Smooth muscle cell (in vitro differentiated cells): ENCODE data around the gene DRC3. TPM values are rescaled to one million over a fixed set of nuclear protein-coding genes. Genes with fewer than 3 reads are reported as not detected.

Experiments used
- DNase-seq: peaks from one replicate; lab custom pipeline; 2025; ENCODE audit not compliant: unreplicated experiment; lab: John Stamatoyannopoulos, UW
- H2AFZ ChIP-seq: fragments of 200-600 bp; sonication (generic); 2 replicates; pipeline ENCODE4 v1.6.0; 2016; ENCODE audit warnings: antibody characterized with exemption, low read depth, mild to moderate bottlenecking
- H3F3A ChIP-seq: fragments of 200-600 bp; sonication (generic); 2 replicates; pipeline ENCODE4 v1.6.0; 2017; ENCODE audit warnings: antibody characterized with exemption, low read depth
- H3K27ac ChIP-seq: fragments of 200-600 bp; sonication (generic); 2 replicates; pipeline ENCODE4 v1.5.1; 2016; ENCODE audit warnings: low read depth, mild to moderate bottlenecking
- H3K27me3 ChIP-seq: fragments of 200-600 bp; sonication (generic); 2 replicates; pipeline ENCODE4 v1.6.1; 2016; ENCODE audit warnings: low read depth, mild to moderate bottlenecking
- H3K36me3 ChIP-seq: fragments of 200-600 bp; sonication (generic); 2 replicates; pipeline ENCODE4 v1.5.1; 2016; ENCODE audit warnings: low read depth
- H3K4me1 ChIP-seq: fragments of 200-600 bp; sonication (generic); 2 replicates; pipeline ENCODE4 v1.5.1; 2016; ENCODE audit warnings: low read depth
- H3K4me2 ChIP-seq: fragments of 200-600 bp; sonication (generic); 2 replicates; pipeline ENCODE4 v1.6.0; 2016; ENCODE audit warnings: mild to moderate bottlenecking
- H3K4me3 ChIP-seq: fragments of 200-600 bp; sonication (generic); 2 replicates; pipeline ENCODE4 v1.5.1; 2016; ENCODE audit warnings: mild to moderate bottlenecking
- H3K79me2 ChIP-seq: fragments of 200-600 bp; sonication (generic); 2 replicates; pipeline ENCODE4 v1.6.0; 2016; ENCODE audit warnings: low read depth, mild to moderate bottlenecking
- H3K9ac ChIP-seq: fragments of 200-600 bp; sonication (generic); 2 replicates; pipeline ENCODE4 v1.6.0; 2016; ENCODE audit warnings: low read depth
- H3K9me3 ChIP-seq: fragments of 200-600 bp; sonication (generic); replicated peaks from 2 replicates; pipeline ENCODE4 v1.5.1; 2016; ENCODE audit warnings: low read depth
- H4K20me1 ChIP-seq: fragments of 200-600 bp; sonication (generic); 2 replicates; pipeline ENCODE4 v1.6.0; 2016; ENCODE audit warnings: low read depth
- WGBS: methylation state at CpG from one replicate; pipeline ENCODE4 v1.1.7; 2016; ENCODE audit warnings: low lambda C conversion rate; 5-methylcytosine and 5-hydroxymethylcytosine counted together
- polyA plus RNA-seq: library from polyadenylated mRNA; unstranded; fragments of >200 nt; fragmentation: Nextera tagmentation; extraction: Ambion mirVana; gene quantifications from 2 replicates; pipeline ENCODE4 v1.2.1, GENCODE V29; 2016
- total RNA-seq: library from RNA; depleted of rRNA; stranded (reverse); fragments of >200 nt; gene quantifications from 2 replicates; pipeline ENCODE4 v1.2.3, GENCODE V29; 2014
- TF ChIP-seq, protein P1 (sequence below): fragments of 200-600 bp; sonication (generic); IDR thresholded peaks from 2 replicates; pipeline ENCODE4 v1.5.1; 2017; ENCODE audit warnings: borderline replicate concordance, mild to moderate bottlenecking, antibody characterized with exemption; ENCODE audit not compliant: insufficient read depth, poor library complexity, severe bottlenecking

Gene DRC3
- total and polyA plus RNA-seq, 2 experiments from 2014 or later = 0.72 to 0.83 TPM

DNA sequence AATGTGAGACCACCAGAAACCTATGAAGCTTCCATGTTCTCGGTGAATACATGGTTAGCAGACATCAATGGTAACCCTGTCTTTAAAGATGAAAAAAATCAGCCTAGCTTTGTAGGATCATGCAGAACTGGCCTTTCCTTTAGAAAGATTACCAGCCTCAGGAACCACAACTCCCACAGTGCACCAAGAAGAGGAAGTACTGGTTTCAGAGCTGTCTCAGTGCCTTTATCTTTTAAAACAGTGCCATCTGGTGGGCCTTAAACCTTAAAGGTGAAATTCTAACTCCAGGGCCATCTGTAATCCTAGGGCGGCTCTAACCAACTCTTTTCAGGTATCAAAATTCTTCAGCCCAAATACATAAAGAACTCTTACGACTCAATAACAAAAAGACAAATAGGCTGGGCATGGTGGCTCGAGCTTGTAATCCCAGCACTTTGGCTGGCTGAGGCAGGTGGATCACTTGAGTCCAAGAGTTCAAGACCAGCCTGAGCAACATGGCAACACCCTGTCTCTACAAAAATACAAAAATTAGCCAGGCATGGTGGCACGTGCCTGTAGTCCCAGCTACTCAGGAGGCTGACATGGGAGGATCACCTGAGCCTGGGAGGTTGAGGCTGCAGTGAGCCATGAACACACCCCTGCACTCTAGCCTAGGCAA lies 60.9 kb downstream of the DRC3 start:
- Histone ChIP-seq H3K4me1 (peaks cover 5% of the 10 kb centered on the region), H3K27me3 (no peaks in the 10 kb centered on the region), H3K9ac (no peak overlapping the region), H3K4me2 (no peak overlapping the region), H3K9me3 (no peaks in the 10 kb centered on the region), H3K79me2 (peaks cover 31% of the 10 kb centered on the region), H3K27ac (no peak overlapping the region), H3F3A (no peaks in the 10 kb centered on the region), H4K20me1 (peaks cover 10% of the 10 kb centered on the region), H3K36me3 (no peaks in the 10 kb centered on the region), H3K4me3 (no peak overlapping the region), H2AFZ (no peak overlapping the region)
- 36% methylated on average over 5 of the region's 5 CpGs for WGBS
- no peak for DNase-seq
- TF ChIP-seq, protein P1, sequence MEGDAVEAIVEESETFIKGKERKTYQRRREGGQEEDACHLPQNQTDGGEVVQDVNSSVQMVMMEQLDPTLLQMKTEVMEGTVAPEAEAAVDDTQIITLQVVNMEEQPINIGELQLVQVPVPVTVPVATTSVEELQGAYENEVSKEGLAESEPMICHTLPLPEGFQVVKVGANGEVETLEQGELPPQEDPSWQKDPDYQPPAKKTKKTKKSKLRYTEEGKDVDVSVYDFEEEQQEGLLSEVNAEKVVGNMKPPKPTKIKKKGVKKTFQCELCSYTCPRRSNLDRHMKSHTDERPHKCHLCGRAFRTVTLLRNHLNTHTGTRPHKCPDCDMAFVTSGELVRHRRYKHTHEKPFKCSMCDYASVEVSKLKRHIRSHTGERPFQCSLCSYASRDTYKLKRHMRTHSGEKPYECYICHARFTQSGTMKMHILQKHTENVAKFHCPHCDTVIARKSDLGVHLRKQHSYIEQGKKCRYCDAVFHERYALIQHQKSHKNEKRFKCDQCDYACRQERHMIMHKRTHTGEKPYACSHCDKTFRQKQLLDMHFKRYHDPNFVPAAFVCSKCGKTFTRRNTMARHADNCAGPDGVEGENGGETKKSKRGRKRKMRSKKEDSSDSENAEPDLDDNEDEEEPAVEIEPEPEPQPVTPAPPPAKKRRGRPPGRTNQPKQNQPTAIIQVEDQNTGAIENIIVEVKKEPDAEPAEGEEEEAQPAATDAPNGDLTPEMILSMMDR = peak; percentile 62

DNA sequence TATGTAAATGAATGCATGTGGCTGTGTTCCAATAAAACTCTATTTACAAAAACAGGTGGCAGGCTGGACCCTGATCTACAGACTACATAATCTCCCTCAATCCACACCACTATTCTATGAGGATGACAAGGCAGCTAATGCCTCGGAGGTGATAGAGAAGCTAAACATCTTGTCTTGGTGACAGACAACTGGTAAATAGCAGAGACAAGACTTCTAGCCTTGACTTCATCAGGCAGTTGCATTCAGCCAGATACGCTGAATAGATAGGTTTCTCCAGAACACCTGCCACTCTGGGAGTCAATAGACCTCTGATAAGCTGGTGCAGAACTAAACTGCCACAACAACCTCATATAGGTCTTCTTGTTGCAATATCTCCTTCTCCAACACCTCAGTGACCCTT lies 63.0 kb downstream of the DRC3 start:
- H3K4me1 ChIP-seq = peaks cover 12% of the 10 kb centered on the region
- H3K27ac ChIP-seq = no peak overlapping the region
- no peaks in the 10 kb centered on the region for H3F3A ChIP-seq
- no peaks in the 10 kb centered on the region for H3K36me3 ChIP-seq
- H3K27me3 ChIP-seq = no peaks in the 10 kb centered on the region
- 85% methylated on average over 2 of the region's 2 CpGs for WGBS
- DNase-seq = no peak
- H3K79me2 ChIP-seq = peaks cover 40% of the 10 kb centered on the region
- H4K20me1 ChIP-seq = peaks cover 10% of the 10 kb centered on the region
- no peak overlapping the region for H3K4me2 ChIP-seq
- no peak overlapping the region for H3K9ac ChIP-seq
- TF ChIP-seq, protein P1 = no peak
- no peak overlapping the region for H2AFZ ChIP-seq
- no peaks in the 10 kb centered on the region for H3K9me3 ChIP-seq
- H3K4me3 ChIP-seq = no peak overlapping the region

DNA sequence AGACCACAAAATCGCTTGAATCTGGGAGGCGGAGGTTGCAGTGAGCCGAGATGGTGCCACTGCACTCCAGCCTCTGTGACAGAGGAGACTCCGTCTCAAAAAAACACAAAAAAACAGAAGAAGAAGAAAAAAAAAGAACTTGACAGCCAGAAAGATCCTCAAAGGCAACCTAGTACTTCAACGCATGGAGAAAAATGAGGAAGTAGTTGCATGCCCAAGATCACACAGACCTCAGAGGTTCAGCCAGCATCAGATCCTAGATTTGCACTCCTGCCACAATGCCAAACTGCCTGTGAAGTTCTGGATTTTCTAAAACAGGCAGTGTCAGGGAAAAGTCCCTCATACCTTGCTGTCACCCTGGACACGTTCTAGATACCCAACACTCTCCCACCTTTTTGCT lies 64.8 kb downstream of the DRC3 start:
- H3K9ac ChIP-seq = no peak overlapping the region
- WGBS = 93% methylated on average over 6 of the region's 6 CpGs
- H3K36me3 ChIP-seq = no peaks in the 10 kb centered on the region
- no peak overlapping the region for H3K27ac ChIP-seq
- no peaks in the 10 kb centered on the region for H3K27me3 ChIP-seq
- H3K4me1 ChIP-seq = peaks cover 14% of the 10 kb centered on the region
- H3K4me2 ChIP-seq = peak overlapping the region; percentile 95
- TF ChIP-seq, protein P1 = no peak
- no peak for DNase-seq
- no peak overlapping the region for H3K4me3 ChIP-seq
- peaks cover 14% of the 10 kb centered on the region for H4K20me1 ChIP-seq
- peaks cover 49% of the 10 kb centered on the region for H3K79me2 ChIP-seq
- no peak overlapping the region for H2AFZ ChIP-seq
- H3F3A ChIP-seq = no peaks in the 10 kb centered on the region
- no peaks in the 10 kb centered on the region for H3K9me3 ChIP-seq
